ACC112 (cell line): ENCODE results near the gene UNC80.

Experiments
- H2AFZ ChIP-seq: fragments of 200-600 bp; sonication (generic); one replicate; pipeline ENCODE4 v1.6.0; 2017; ENCODE audit warnings: antibody characterized with exemption, low read length; ENCODE audit not compliant: unreplicated experiment
- H3K27ac ChIP-seq: fragments of 200-600 bp; sonication (generic); 2 replicates; pipeline ENCODE4 v1.5.1; 2014; ENCODE audit warnings: low read depth, mild to moderate bottlenecking, antibody characterized with exemption, low read length, moderate library complexity
- H3K27me3 ChIP-seq: fragments of 200-600 bp; sonication (generic); 2 replicates; pipeline ENCODE4 v1.6.1; 2014; ENCODE audit warnings: mild to moderate bottlenecking, antibody characterized with exemption, low read length, moderate library complexity, mixed read lengths; ENCODE audit not compliant: insufficient read depth
- H3K36me3 ChIP-seq: fragments of 200-600 bp; sonication (generic); 2 replicates; pipeline ENCODE4 v1.6.1; 2016; ENCODE audit warnings: mild to moderate bottlenecking, antibody characterized with exemption, low read length, moderate library complexity, mixed read lengths; ENCODE audit not compliant: insufficient read depth
- H3K4me1 ChIP-seq: fragments of 200-600 bp; sonication (generic); one replicate; pipeline ENCODE4 v1.6.1; 2016; ENCODE audit warnings: low read length, mixed read lengths; ENCODE audit not compliant: insufficient read depth, unreplicated experiment, control insufficient read depth
- H3K4me3 ChIP-seq: fragments of 200-600 bp; sonication (generic); 2 replicates; pipeline ENCODE4 v1.5.1; 2014; ENCODE audit warnings: mild to moderate bottlenecking, low read depth, low read length
- H3K79me2 ChIP-seq: fragments of 200-600 bp; sonication (generic); one replicate; pipeline ENCODE4 v1.6.0; 2016; ENCODE audit warnings: low read length; ENCODE audit not compliant: control insufficient read depth, unreplicated experiment, insufficient read depth

Gene UNC80

DNA sequence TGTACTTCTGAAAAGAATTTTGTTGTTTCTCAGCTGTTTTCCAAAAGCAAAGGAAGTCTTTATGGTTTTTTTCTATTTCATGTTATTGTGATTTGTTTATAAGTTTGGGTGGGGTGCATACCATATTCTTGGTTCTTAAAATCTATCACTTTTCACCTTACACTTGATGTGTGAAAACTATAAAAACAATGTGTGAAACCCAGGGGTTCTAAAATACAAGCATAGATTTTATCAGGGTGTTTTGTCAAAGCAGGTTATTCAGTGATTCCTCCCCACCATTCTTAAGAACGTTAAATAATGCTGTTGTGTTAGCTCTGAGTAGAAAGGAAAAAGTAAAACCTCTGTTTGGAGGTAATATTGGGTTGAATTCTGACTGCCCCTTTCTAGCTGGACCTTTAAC, 248.5 kb downstream of the UNC80 start:
- Histone ChIP-seq H3K79me2 (no peaks in the 10 kb centered on the region), H3K27me3 (no peaks in the 10 kb centered on the region), H2AFZ (no peak overlapping the region), H3K27ac (no peak overlapping the region), H3K4me1 (no peaks in the 10 kb centered on the region), H3K4me3 (no peak overlapping the region), H3K36me3 (peaks cover 25% of the 10 kb centered on the region)

DNA sequence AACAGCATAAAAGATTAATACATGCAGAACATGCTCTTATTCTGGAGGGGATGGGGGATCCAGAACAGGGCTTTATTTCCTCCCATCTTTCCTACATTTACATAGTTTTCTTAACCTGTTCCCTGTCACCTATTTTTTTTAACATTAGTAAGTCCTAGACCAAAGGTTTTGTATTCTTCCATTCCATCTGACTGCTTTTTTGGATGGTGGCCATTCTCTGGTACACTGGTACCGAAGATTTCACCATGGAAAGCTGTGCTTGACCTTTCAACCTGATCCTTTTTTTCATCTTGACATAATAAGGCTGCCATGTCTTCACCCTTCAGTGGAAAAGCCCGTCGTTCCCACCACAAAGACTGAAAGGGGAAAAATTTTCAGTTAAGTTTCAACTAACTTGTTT, 251.2 kb downstream of the UNC80 start:
- Histone ChIP-seq H3K4me1 (no peaks in the 10 kb centered on the region), H3K27ac (no peak overlapping the region), H3K4me3 (no peak overlapping the region), H3K79me2 (no peaks in the 10 kb centered on the region), H3K36me3 (peaks cover 19% of the 10 kb centered on the region; the same call in 1 of the 2 replicates), H3K27me3 (no peaks in the 10 kb centered on the region), H2AFZ (no peak overlapping the region)

DNA sequence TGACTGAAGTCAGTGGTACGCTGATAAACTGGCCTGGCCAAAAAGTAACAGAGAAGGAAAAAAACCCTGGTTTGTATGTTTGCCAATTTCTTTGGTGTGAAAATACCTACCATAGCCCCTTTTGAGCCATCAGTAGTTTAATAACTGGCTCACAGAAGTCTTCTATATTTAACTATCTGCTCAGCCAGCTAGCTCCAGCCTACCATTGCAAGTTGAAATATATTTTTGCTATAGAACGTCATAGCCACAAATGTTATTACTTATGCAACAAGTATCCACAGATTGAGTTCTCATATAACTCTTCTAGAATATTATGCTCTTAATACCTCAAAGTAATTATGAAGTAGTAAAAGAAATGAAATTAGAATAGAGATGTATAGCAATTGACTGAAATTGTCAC, 256.0 kb downstream of the UNC80 start:
- no peak overlapping the region for H3K27ac ChIP-seq
- no peaks in the 10 kb centered on the region for H3K4me1 ChIP-seq
- no peaks in the 10 kb centered on the region for H3K79me2 ChIP-seq
- H3K4me3 ChIP-seq = no peak overlapping the region
- no peak overlapping the region for H2AFZ ChIP-seq
- peaks cover 14% of the 10 kb centered on the region; the same call in 1 of the 2 replicates for H3K36me3 ChIP-seq
- no peaks in the 10 kb centered on the region for H3K27me3 ChIP-seq

- Histone ChIP-seq H3K79me2 (no peaks in the 10 kb centered on the region), H3K27ac (no peak overlapping the region), H3K36me3 (peaks cover 9% of the 10 kb centered on the region; the same call in 1 of the 2 replicates), H3K27me3 (no peaks in the 10 kb centered on the region), H3K4me1 (no peaks in the 10 kb centered on the region), H2AFZ (no peak overlapping the region), H3K4me3 (no peak overlapping the region)
Observed at GRCh38 chr2:210028178-210028577, 256.5 kb downstream of the UNC80 start.

- H3K4me1 ChIP-seq = no peaks in the 10 kb centered on the region
- no peaks in the 10 kb centered on the region for H3K36me3 ChIP-seq
- no peaks in the 10 kb centered on the region for H3K27me3 ChIP-seq
- no peak overlapping the region for H3K27ac ChIP-seq
- no peak overlapping the region for H3K4me3 ChIP-seq
- no peaks in the 10 kb centered on the region for H3K79me2 ChIP-seq
- H2AFZ ChIP-seq = no peak overlapping the region
Observed at GRCh38 chr2:210034087-210034683, 262.6 kb downstream of the UNC80 start.

GRCh38 chr2:210035679-210036078, 264.0 kb downstream of the UNC80 start:
- Histone ChIP-seq H2AFZ (no peak overlapping the region), H3K36me3 (no peaks in the 10 kb centered on the region), H3K4me3 (no peak overlapping the region), H3K79me2 (no peaks in the 10 kb centered on the region), H3K27me3 (no peaks in the 10 kb centered on the region), H3K4me1 (no peaks in the 10 kb centered on the region), H3K27ac (no peak overlapping the region)

DNA sequence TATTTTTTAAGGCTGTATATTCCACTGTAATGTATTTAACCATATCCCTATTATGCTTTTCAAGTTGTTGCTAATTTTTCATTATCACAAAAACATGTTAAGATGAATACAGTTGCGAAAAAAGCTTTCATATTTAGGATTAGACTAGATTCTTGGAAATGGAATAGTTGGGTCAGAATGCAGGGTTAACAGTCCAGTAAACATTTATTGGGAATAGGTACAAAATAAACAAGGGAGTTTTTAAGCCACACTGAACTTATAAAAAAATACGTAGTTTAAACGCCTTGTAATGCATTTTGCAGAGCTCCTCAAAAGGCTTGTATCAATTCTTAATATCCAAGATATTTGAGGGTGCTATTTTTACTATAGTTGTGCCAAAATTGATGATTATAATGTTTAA, 266.4 kb downstream of the UNC80 start:
- no peaks in the 10 kb centered on the region for H3K79me2 ChIP-seq
- no peaks in the 10 kb centered on the region for H3K27me3 ChIP-seq
- no peaks in the 10 kb centered on the region for H3K4me1 ChIP-seq
- no peaks in the 10 kb centered on the region for H3K36me3 ChIP-seq
- no peak overlapping the region for H3K27ac ChIP-seq
- H2AFZ ChIP-seq = no peak overlapping the region
- H3K4me3 ChIP-seq = no peak overlapping the region

GRCh38 chr2:210046851-210047500, 275.3 kb downstream of the UNC80 start:
- Histone ChIP-seq H3K4me3 (no peak overlapping the region), H3K27ac (no peak overlapping the region), H3K79me2 (no peaks in the 10 kb centered on the region), H3K36me3 (peaks cover 11% of the 10 kb centered on the region; the same call in 1 of the 2 replicates), H3K4me1 (no peaks in the 10 kb centered on the region), H3K27me3 (no peaks in the 10 kb centered on the region), H2AFZ (no peak overlapping the region)
